ENCODE data around the gene COPG1. TPM values are rescaled to one million over a fixed set of nuclear protein-coding genes. Genes with fewer than 3 reads are reported as not detected.

Gene COPG1
- polyA plus RNA-seq, 1 of the 3 experiments (the other 2 are of a cell fraction): 114 TPM

GRCh38 chr3:129313665-129314385 is 64.4 kb downstream of the COPG1 start:
- no peaks in the 10 kb centered on the region for H3K36me3 ChIP-seq (replicated peaks in 1 of 2; ENCODE audit: control insufficient read depth in 1 of 2, insufficient read depth in 2 of 2, low read length in 1 of 2)
- peak overlapping the region; percentile 94 for H3K9ac ChIP-seq
- CTCF ChIA-PET: interaction anchor here (0.8 to 1.4 kb wide), 2 partner anchors 35 to 68 kb away, joined by 3 read pairs; partner anchors contain the start of gene HMCES
- peak overlapping the region; percentile 98 for H3K4me2 ChIP-seq
- WGBS (ENCODE audit: low lambda C conversion rate): 69% methylated on average over 7 of the region's 7 CpGs
- H2AFZ ChIP-seq (ENCODE audit: low read depth): no peak overlapping the region
- TF ChIP-seq POLR2AphosphoS5 (IDR thresholded peaks at IDR 0.05; ENCODE audit: low read depth, low read length): peak; percentile 20; the same call in 1 of the 2 replicates
- TF ChIP-seq GATA2 (CRISPR knock-in tag; IDR thresholded peaks at IDR 0.05): no peak
- 0 out of 2 replicates have a peak, but pooled peaks have one; percentile 31 for TF ChIP-seq SIN3A (IDR thresholded peaks at IDR 0.05; ENCODE audit: borderline replicate concordance, low read depth, low read length)
- no peak for TF ChIP-seq MXI1 (IDR thresholded peaks at IDR 0.05; ENCODE audit: low read depth, low read length)
- TF ChIP-seq TCF12 (IDR thresholded peaks at IDR 0.05): no peak
- no peak for TF ChIP-seq CTCF (IDR thresholded peaks at IDR 0.05)
- no peaks in the 10 kb centered on the region for H3F3A ChIP-seq (replicated peaks; ENCODE audit: insufficient read depth)
- peaks cover 30% of the 10 kb centered on the region for H3K79me2 ChIP-seq (ENCODE audit: insufficient read depth)
- H3K9me3 ChIP-seq: no peaks in the 10 kb centered on the region
- no peaks in the 10 kb centered on the region for H3K9me2 ChIP-seq
- H3K27me3 ChIP-seq (ENCODE audit: insufficient read depth): no peaks in the 10 kb centered on the region
- H3K4me3 ChIP-seq (ENCODE audit: low read depth in 2 of 2, low read length in 1 of 2): peak overlapping the region; percentile 89 to 93
- peak overlapping the region; percentile 66 to 86; a peak in 3 of 4 replicates for H3K27ac ChIP-seq (ENCODE audit: low read depth in 2 of 2, low read length in 1 of 2)
- H3K4me1 ChIP-seq (ENCODE audit: control insufficient read depth in 1 of 2, insufficient read depth in 2 of 2, low read depth in 1 of 2, low read length in 1 of 2): peaks cover 0 to 21% of the 10 kb centered on the region in 2 experiments; a peak in 2 of 4 replicates
- peak; percentile 34 for DNase-seq
- POLR2A ChIA-PET: interaction anchor here (0.6 to 4.9 kb wide), 3 partner anchors 35 to 615 kb away, joined by 3 to 25 read pairs (median 11); partner anchors contain the start of gene HMCES
- H4K20me1 ChIP-seq (ENCODE audit: insufficient read depth): no peaks in the 10 kb centered on the region

DNA sequence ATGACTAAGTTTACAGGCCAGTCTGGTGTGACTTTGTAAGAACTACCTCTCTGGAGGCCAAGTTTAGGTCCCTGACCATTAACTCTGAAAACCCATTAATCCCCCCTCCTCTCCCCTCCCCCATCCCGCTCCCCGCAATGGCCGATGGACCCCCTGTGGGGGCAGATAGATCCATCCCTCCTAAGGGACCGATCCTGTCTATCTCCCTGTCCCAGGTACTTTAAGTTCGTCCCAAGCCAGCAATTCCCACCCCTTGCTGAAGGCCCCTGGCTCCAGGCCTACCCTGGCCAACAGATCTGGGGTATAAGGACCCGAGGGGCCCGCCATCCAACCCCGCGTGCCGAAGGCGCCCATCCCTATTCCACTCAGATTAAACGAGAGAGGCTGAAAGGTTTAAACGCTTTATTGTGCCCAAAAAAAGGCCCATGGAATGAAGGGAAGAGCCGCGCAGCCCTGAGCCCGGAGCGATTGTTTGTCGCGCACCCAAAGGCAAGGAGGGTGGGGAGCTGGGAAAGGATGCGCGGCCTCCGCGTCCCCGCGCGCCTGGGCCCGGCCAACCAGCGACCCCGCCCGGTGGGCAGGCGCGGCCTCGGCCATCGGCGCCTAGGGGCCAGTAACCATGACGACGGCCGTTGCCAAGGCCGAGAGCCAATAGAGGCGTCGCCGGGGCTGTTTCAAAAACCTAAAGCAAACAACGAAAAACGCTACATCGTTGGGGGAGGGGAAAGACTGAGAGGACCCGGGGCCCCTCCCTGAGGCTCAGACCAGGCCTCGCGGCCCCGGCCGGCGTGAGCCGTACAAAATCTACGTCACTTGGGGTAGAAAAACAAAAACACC is 65.2 kb downstream of the COPG1 start:
- POLR2A ChIA-PET: interaction anchor here (1.5 to 4.9 kb wide), 5 partner anchors 35 to 114 kb away, joined by 3 to 25 read pairs (median 11); partner anchors contain the start of genes EFCAB12 and HMCES
- CTCF ChIA-PET: interaction anchor here (0.8 to 2.8 kb wide), 5 partner anchors 16 to 84 kb away, joined by 3 to 13 read pairs (median 3); no protein-coding TSS in a partner anchor
- no peak for TF ChIP-seq GATA2 (CRISPR knock-in tag; IDR thresholded peaks at IDR 0.05)
- TF ChIP-seq, protein P1, sequence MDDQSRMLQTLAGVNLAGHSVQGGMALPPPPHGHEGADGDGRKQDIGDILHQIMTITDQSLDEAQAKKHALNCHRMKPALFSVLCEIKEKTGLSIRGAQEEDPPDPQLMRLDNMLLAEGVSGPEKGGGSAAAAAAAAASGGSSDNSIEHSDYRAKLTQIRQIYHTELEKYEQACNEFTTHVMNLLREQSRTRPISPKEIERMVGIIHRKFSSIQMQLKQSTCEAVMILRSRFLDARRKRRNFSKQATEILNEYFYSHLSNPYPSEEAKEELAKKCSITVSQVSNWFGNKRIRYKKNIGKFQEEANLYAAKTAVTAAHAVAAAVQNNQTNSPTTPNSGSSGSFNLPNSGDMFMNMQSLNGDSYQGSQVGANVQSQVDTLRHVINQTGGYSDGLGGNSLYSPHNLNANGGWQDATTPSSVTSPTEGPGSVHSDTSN (IDR thresholded peaks at IDR 0.05): no peak
- TF ChIP-seq CHD2 (IDR thresholded peaks at IDR 0.05; ENCODE audit: low read length, partially characterized antibody): peak; percentile 70
- TF ChIP-seq FOXM1 (IDR thresholded peaks at IDR 0.05; ENCODE audit: low read depth): peak; percentile 80
- TF ChIP-seq RCOR1 (IDR thresholded peaks at IDR 0.05; ENCODE audit: low read length): no peak; the same call in 1 of the 2 replicates
- TF ChIP-seq RFX5 (IDR thresholded peaks at IDR 0.05; ENCODE audit: low read length): peak; percentile 94
- TF ChIP-seq NRF1 (IDR thresholded peaks at IDR 0.05; ENCODE audit: low read depth, low read length): peak; percentile 49
- TF ChIP-seq JUND (IDR thresholded peaks at IDR 0.05): no peak
- no peak for TF ChIP-seq USF2 (IDR thresholded peaks at IDR 0.05; ENCODE audit: borderline replicate concordance, low read depth, low read length)
- no peak for TF ChIP-seq SMC3 (IDR thresholded peaks at IDR 0.05; ENCODE audit: low read depth, low read length)
- TF ChIP-seq, protein P2, sequence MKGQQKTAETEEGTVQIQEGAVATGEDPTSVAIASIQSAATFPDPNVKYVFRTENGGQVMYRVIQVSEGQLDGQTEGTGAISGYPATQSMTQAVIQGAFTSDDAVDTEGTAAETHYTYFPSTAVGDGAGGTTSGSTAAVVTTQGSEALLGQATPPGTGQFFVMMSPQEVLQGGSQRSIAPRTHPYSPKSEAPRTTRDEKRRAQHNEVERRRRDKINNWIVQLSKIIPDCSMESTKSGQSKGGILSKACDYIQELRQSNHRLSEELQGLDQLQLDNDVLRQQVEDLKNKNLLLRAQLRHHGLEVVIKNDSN (IDR thresholded peaks at IDR 0.05; ENCODE audit: borderline replicate concordance, low read depth): no peak
- TF ChIP-seq, protein P3, sequence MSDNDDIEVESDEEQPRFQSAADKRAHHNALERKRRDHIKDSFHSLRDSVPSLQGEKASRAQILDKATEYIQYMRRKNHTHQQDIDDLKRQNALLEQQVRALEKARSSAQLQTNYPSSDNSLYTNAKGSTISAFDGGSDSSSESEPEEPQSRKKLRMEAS (IDR thresholded peaks at IDR 0.05; ENCODE audit: low read depth): peak; percentile 53; the same call in 1 of the 2 replicates
- peak; percentile 29; the same call in 1 of the 2 replicates for TF ChIP-seq NFIC (IDR thresholded peaks at IDR 0.05; ENCODE audit: borderline replicate concordance)
- TF ChIP-seq EP300 (IDR thresholded peaks at IDR 0.05; ENCODE audit: borderline replicate concordance in 1 of 2, low read depth in 1 of 2, low read length in 1 of 2): peak in 1 of 2 experiments; percentile 38; a peak in 1 of 4 replicates
- no peak for TF ChIP-seq GABPA (IDR thresholded peaks at IDR 0.05; ENCODE audit: low read depth)

More for the DNA sequence above, 65.2 kb downstream of the COPG1 start:
- H3K4me3 ChIP-seq (ENCODE audit: low read depth in 2 of 2, low read length in 1 of 2): peak overlapping the region; percentile 89 to 93
- no peaks in the 10 kb centered on the region for H3K9me2 ChIP-seq
- H3K9me3 ChIP-seq: no peaks in the 10 kb centered on the region
- peak overlapping the region; percentile 73; the same call in 1 of the 2 replicates for H2AFZ ChIP-seq (ENCODE audit: low read depth)
- H3K36me3 ChIP-seq (replicated peaks in 1 of 2; ENCODE audit: control insufficient read depth in 1 of 2, insufficient read depth in 2 of 2, low read length in 1 of 2): no peaks in the 10 kb centered on the region
- WGBS (ENCODE audit: low lambda C conversion rate): 3% methylated on average over 39 of the region's 53 CpGs
- peaks cover 30% of the 10 kb centered on the region for H3K79me2 ChIP-seq (ENCODE audit: insufficient read depth)
- no peaks in the 10 kb centered on the region for H4K20me1 ChIP-seq (ENCODE audit: insufficient read depth)
- H3F3A ChIP-seq (replicated peaks; ENCODE audit: insufficient read depth): no peaks in the 10 kb centered on the region
- no peaks in the 10 kb centered on the region for H3K27me3 ChIP-seq (ENCODE audit: insufficient read depth)
- peaks cover 0 to 21% of the 10 kb centered on the region in 2 experiments; a peak in 2 of 4 replicates for H3K4me1 ChIP-seq (ENCODE audit: control insufficient read depth in 1 of 2, insufficient read depth in 2 of 2, low read depth in 1 of 2, low read length in 1 of 2)
- peak; percentile 96 for DNase-seq
- H3K9ac ChIP-seq: peak overlapping the region; percentile 94
- peak overlapping the region; percentile 66 to 86 for H3K27ac ChIP-seq (ENCODE audit: low read depth in 2 of 2, low read length in 1 of 2)
- peak overlapping the region; percentile 98 for H3K4me2 ChIP-seq
